GM19025 (cell line): ENCODE measurements around the gene ATP23.

ENCODE experiments used
- ATAC-seq: cut with Tn5 transposase; IDR thresholded peaks from one replicate; pipeline ENCODE4 v1.9.1; 2021; ENCODE audit warnings: mild to moderate bottlenecking, low read depth, moderate library complexity; ENCODE audit not compliant: unreplicated experiment

The ATP23 gene

DNA sequence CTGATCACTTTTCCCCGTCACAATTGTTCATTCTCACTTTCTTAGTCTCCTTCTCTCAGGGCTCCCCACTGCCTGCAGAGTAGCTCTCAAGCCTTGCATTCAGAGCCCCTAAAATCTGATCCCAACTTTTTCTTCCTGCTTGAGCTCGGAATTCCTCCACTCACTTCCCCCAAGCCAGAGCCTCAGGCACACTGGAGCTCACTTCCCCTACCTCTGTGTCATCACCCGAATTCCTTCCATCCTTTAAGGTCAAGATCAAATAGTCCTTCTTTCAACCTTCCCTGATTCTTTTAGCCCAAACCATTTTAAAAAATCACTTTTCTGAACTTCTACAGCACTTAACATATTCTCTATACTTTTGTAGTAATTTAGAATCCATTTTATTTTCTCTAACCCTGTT, 34.1 kb upstream of the ATP23 start:
- no peak for ATAC-seq

GRCh38 chr12:57908511-57908910, 32.9 kb upstream of the ATP23 start:
- ATAC-seq, result no peak

DNA sequence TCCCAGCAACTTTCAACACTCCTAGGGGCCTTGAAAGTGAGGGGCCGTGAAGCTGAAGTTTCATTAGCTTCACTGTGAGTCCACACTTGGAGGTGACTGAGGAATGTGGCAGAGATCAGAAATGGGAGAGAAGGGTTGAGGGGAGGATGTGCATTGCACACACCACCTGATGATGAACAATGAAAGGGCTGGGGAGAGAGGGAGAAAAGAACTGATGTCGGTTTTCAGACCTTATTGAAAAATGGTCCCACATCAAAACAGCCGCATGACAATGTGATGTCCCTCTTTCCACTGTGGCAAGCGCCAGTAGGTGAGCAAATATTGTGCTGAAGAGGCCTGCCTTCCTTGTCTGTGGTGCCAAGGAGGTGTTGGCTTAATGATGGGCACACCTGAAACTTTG, 32.3 kb upstream of the ATP23 start:
- ATAC-seq, result no peak

DNA sequence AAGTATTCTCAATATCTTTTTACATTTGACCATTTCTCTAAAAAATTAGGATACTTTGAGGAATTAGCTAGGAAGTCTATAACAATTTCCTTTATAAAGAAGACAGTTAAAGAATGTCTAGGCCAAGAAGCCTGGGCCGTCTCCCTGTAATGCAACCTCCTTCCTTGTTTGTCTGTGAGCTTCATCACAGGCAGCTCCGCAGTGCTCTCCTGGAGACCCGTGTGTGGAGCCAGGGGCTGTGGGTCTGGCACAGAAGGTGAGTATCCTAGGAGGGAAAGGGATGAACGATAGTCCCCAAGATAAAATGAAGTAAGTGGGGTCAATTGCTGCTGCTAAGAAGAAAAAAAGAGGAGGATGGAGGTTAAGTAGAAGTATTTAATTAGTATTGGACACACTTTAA, 31.8 kb upstream of the ATP23 start:
- no peak for ATAC-seq

GRCh38 chr12:57918147-57918546, 23.2 kb upstream of the ATP23 start:
- ATAC-seq, result no peak

- no peak for ATAC-seq
Observed at GRCh38 chr12:57927086-57927485, 14.3 kb upstream of the ATP23 start.

GRCh38 chr12:57929092-57929830, 12.1 kb upstream of the ATP23 start:
- no peak for ATAC-seq

DNA sequence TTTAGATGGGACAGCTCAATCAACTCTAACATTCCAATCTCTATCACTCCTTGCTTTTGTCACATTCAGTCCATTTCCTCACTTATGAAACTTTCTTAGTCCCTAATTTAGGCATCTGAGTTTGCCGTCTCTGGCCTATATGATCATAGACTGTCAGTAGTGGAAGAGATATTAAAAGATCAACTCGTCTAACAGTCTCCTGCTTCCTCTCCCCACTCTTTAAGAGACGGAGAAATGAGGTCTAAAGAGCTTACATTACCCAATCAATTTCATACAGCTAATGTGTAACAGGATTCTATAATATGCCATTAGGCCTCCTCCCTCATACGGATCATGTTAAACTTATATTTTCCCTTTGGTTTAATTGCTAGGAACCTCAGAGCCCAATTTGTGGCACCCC, 6.5 kb upstream of the ATP23 start:
- no peak for ATAC-seq

GRCh38 chr12:57935331-57935730, 6.0 kb upstream of the ATP23 start:
- ATAC-seq, result no peak

- ATAC-seq, result peak; percentile 100
Observed at GRCh38 chr12:57935839-57936512, 5.4 kb upstream of the ATP23 start.

- no peak for ATAC-seq
Observed at GRCh38 chr12:57936513-57936883, 4.9 kb upstream of the ATP23 start.

DNA sequence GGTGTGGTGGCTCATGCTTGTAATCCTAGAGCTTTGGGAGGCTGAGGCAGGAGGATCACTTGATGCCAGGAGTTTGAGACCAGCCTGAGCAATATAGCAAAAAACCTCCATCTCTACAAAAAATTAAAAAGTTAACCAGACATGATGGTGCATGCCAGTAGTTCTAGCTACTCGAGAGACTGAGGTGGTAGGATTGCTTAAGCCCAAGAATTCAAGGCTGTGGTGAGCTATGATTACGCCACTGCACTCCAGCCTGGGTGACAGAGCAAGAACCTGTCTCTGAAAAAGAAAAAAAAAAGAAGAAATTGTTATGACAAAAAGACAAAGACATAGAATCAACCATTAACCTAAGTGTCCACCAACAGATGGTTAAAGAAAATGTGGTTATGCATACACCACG, 2.1 kb upstream of the ATP23 start:
- ATAC-seq, result no peak

GRCh38 chr12:57940052-57940914, 1.1 kb upstream of the ATP23 start:
- no peak for ATAC-seq

GRCh38 chr12:57940915-57941164, 527 bp upstream of the ATP23 start:
- ATAC-seq, result no peak

- ATAC-seq, result no peak
Observed at GRCh38 chr12:57943438-57944080, 2.2 kb downstream of the ATP23 start.

- ATAC-seq, result no peak
Observed at GRCh38 chr12:57944313-57945023, 3.1 kb downstream of the ATP23 start.

DNA sequence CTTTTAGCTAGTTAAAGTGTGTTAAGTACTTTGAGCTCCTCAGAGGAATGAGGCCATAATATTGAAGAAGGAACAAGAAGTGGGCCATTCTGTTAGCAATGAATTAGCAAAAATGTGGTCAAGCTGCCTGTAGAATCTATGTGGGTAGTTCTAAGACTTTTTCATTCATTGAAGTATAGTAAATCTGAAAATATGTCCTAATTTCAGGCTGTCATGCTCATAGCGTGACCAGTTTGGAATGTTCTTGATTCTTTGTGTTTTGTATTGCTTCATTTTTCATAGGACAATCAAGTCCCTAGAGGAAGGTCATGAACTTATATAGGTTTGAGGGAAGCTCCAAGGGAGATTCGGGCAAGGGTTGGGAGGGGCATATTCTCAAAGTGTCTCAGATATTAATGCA, 11.4 kb downstream of the ATP23 start:
- ATAC-seq, result no peak

GRCh38 chr12:57954768-57955167, 13.4 kb downstream of the ATP23 start:
- no peak for ATAC-seq

- ATAC-seq, result no peak
Observed at GRCh38 chr12:57958061-57958657, 16.8 kb downstream of the ATP23 start.

- no peak for ATAC-seq
Observed at GRCh38 chr12:57964421-57964820, 23.1 kb downstream of the ATP23 start.
